ENCODE measurements around the gene MARCKSL1. TPM values are rescaled to one million over a fixed set of nuclear protein-coding genes. Genes with fewer than 3 reads are reported as not detected.
"Not testable (repeated sequence)": the region's sequence is repeated elsewhere in the genome, so short reads cannot be mapped to it uniquely, and the experiment has no call there.

Gene MARCKSL1
- polyA plus RNA-seq, 1 donor (not counting 4 experiments of a cell fraction or from before 2014, with no cell fraction given), result 8.5 TPM

GRCh38 chr1:32285658-32286057 is 50.4 kb downstream of the MARCKSL1 start:
- no peak for DNase-seq (ENCODE audit: low read depth, low spot score)
- H3K36me3 ChIP-seq (ENCODE audit: control insufficient read depth in 2 of 2, extremely low read depth in 1 of 2, insufficient read depth in 2 of 2, low read length in 2 of 2), result no peaks in the 10 kb centered on the region
- H3K9me3 ChIP-seq (ENCODE audit: control insufficient read depth, low read depth, low read length), result no peaks in the 10 kb centered on the region
- dilution Hi-C loops (cut with MboI; ENCODE audit: extremely low pct_ligation_motif_present, low sequenced_read_pairs), result no loop called here
- H3K9ac ChIP-seq (ENCODE audit: control insufficient read depth, extremely low read depth, insufficient read depth, low read length), result no peak overlapping the region
- H3K79me2 ChIP-seq (ENCODE audit: control insufficient read depth, insufficient read depth, low read length), result no peaks in the 10 kb centered on the region
- no peak for FAIRE-seq
- no peaks in the 10 kb centered on the region for H3K9me1 ChIP-seq (ENCODE audit: control insufficient read depth, extremely low read depth, insufficient read depth, low read length)
- no peaks in the 10 kb centered on the region for H4K20me1 ChIP-seq (ENCODE audit: control insufficient read depth, extremely low read depth, insufficient read depth, low read length)
- TF ChIP-seq CTCF (optimal IDR thresholded peaks at IDR 0.05 in 1 of 3, IDR thresholded peaks at IDR 0.05 in 1 of 3, conservative IDR thresholded peaks at IDR 0.05 in 1 of 3; ENCODE audit: extremely low read depth in 1 of 3, insufficient read depth in 2 of 3, low read length in 3 of 3), result no peak
- TF ChIP-seq EZH2 (IDR thresholded peaks at IDR 0.05; ENCODE audit: low read length), result no peak
- H3K27me3 ChIP-seq (ENCODE audit: control insufficient read depth, extremely low read depth, insufficient read depth, low read length), result no peaks in the 10 kb centered on the region
- H3K4me3 ChIP-seq (ENCODE audit: control insufficient read depth in 2 of 3, extremely low read depth in 1 of 3, insufficient read depth in 2 of 3, low read depth in 1 of 3, low read length in 3 of 3), result no peak overlapping the region
- H3K27ac ChIP-seq (ENCODE audit: control insufficient read depth, insufficient read depth, low read length), result no peak overlapping the region
- H2AFZ ChIP-seq (ENCODE audit: control insufficient read depth, low read length), result no peak overlapping the region
- H3K4me1 ChIP-seq (ENCODE audit: control insufficient read depth, extremely low read depth, insufficient read depth, low read length), result peaks cover under 1% of the 10 kb centered on the region
- no peak overlapping the region for H3K4me2 ChIP-seq (ENCODE audit: control insufficient read depth, extremely low read depth, insufficient read depth, low read depth, low read length)

GRCh38 chr1:32284777-32285176 is 51.3 kb downstream of the MARCKSL1 start:
- H3K9me1 ChIP-seq (ENCODE audit: control insufficient read depth, extremely low read depth, insufficient read depth, low read length); H3K27ac ChIP-seq (ENCODE audit: control insufficient read depth, insufficient read depth, low read length); H3K9me3 ChIP-seq (ENCODE audit: control insufficient read depth, low read depth, low read length); FAIRE-seq; DNase-seq (ENCODE audit: low read depth, low spot score); H3K4me3 ChIP-seq (ENCODE audit: control insufficient read depth in 2 of 3, extremely low read depth in 1 of 3, insufficient read depth in 2 of 3, low read depth in 1 of 3, low read length in 3 of 3); dilution Hi-C loops (cut with MboI; ENCODE audit: extremely low pct_ligation_motif_present, low sequenced_read_pairs); H3K27me3 ChIP-seq (ENCODE audit: control insufficient read depth, extremely low read depth, insufficient read depth, low read length); H4K20me1 ChIP-seq (ENCODE audit: control insufficient read depth, extremely low read depth, insufficient read depth, low read length); H3K9ac ChIP-seq (ENCODE audit: control insufficient read depth, extremely low read depth, insufficient read depth, low read length); H3K4me2 ChIP-seq (ENCODE audit: control insufficient read depth, extremely low read depth, insufficient read depth, low read depth, low read length); H3K4me1 ChIP-seq (ENCODE audit: control insufficient read depth, extremely low read depth, insufficient read depth, low read length); H2AFZ ChIP-seq (ENCODE audit: control insufficient read depth, low read length); H3K79me2 ChIP-seq (ENCODE audit: control insufficient read depth, insufficient read depth, low read length); H3K36me3 ChIP-seq (ENCODE audit: control insufficient read depth in 2 of 2, extremely low read depth in 1 of 2, insufficient read depth in 2 of 2, low read length in 2 of 2): not testable (repeated sequence)

Small RNA genes within 50 kb of the gene (small RNA-seq; reads per million reads assigned to genes)
- 0 reads per million in 3 experiments for gene RF00019 (ENCODE audit: insufficient read length in 3 of 3, low read depth in 3 of 3, low replicate concordance in 1 of 3)

Other genes starting within 250 kb of the MARCKSL1 start
- 34.6 to 43.1 TPM (median 42.6 TPM) in 3 replicates for gene KPNA6, start 228.2 kb downstream of the MARCKSL1 start, polyA plus RNA-seq
- 17.1 to 35.8 TPM (median 20.0 TPM) in 3 replicates for gene TXLNA, start 156.6 kb downstream of the MARCKSL1 start, polyA plus RNA-seq
- 3.6 to 4.5 TPM (median 3.8 TPM) in 3 replicates for gene CCDC28B, start 135.6 kb downstream of the MARCKSL1 start, polyA plus RNA-seq
- 1.2 to 2.3 TPM (median 1.5 TPM) in 3 replicates for gene IQCC, start 130.6 kb downstream of the MARCKSL1 start, polyA plus RNA-seq
- not detected in 3 replicates for gene DCDC2B, start 127.1 kb downstream of the MARCKSL1 start, polyA plus RNA-seq
- gene TMEM234, start 113.9 kb downstream of the MARCKSL1 start, polyA plus RNA-seq, result 14.4 to 20.1 TPM (median 16.9 TPM) in 3 replicates
- 319 to 655 TPM (median 388 TPM) in 3 replicates for gene EIF3I, start 113.8 kb downstream of the MARCKSL1 start, polyA plus RNA-seq
- gene FAM167B, start 89.0 kb downstream of the MARCKSL1 start, polyA plus RNA-seq, result 0.06 to 0.07 TPM in 2 of 3 replicates, not detected in the other
- gene LCK, start 85.0 kb downstream of the MARCKSL1 start, polyA plus RNA-seq, result 0.10 to 0.31 TPM (median 0.16 TPM) in 3 replicates
- gene HDAC1, start 44.1 kb downstream of the MARCKSL1 start, polyA plus RNA-seq, result 159 to 198 TPM (median 170 TPM) in 3 replicates
- 0.50 to 2.4 TPM (median 1.1 TPM) in 3 replicates for gene FAM229A, start 26.3 kb upstream of the MARCKSL1 start, polyA plus RNA-seq
- gene TSSK3, start 26.3 kb upstream of the MARCKSL1 start, polyA plus RNA-seq, result 0.05 to 0.16 TPM (median 0.14 TPM) in 3 replicates
- 37.1 to 51.8 TPM (median 38.1 TPM) in 3 replicates for gene BSDC1, start 58.2 kb upstream of the MARCKSL1 start, polyA plus RNA-seq
- not detected in 3 replicates for gene ZBTB8B, start 128.8 kb upstream of the MARCKSL1 start, polyA plus RNA-seq
- 3.4 to 5.3 TPM (median 4.1 TPM) in 3 replicates for gene ZBTB8A, start 203.2 kb upstream of the MARCKSL1 start, polyA plus RNA-seq